ENCODE results near the gene RBM20. TPM values are rescaled to one million over a fixed set of nuclear protein-coding genes. Genes with fewer than 3 reads are reported as not detected.

RBM20 gene
- polyA plus RNA-seq, 1 donor (not counting 4 experiments of a cell fraction or from before 2014, with no cell fraction given): 0.01 TPM

- H3K79me2 ChIP-seq (ENCODE audit: control insufficient read depth, insufficient read depth, low read length): no peaks in the 10 kb centered on the region
- H3K9ac ChIP-seq (ENCODE audit: control insufficient read depth, extremely low read depth, insufficient read depth, low read length): no peak overlapping the region
- H3K9me1 ChIP-seq (ENCODE audit: control insufficient read depth, extremely low read depth, insufficient read depth, low read length): no peaks in the 10 kb centered on the region
- H2AFZ ChIP-seq (ENCODE audit: control insufficient read depth, low read length): no peak overlapping the region
- no peak for TF ChIP-seq EZH2 (IDR thresholded peaks at IDR 0.05; ENCODE audit: low read length)
- TF ChIP-seq CTCF (optimal IDR thresholded peaks at IDR 0.05 in 1 of 3, IDR thresholded peaks at IDR 0.05 in 1 of 3, conservative IDR thresholded peaks at IDR 0.05 in 1 of 3; ENCODE audit: extremely low read depth in 1 of 3, insufficient read depth in 2 of 3, low read length in 3 of 3): no peak
- H3K4me1 ChIP-seq (ENCODE audit: control insufficient read depth, extremely low read depth, insufficient read depth, low read length): peaks cover 4% of the 10 kb centered on the region
- FAIRE-seq (no peak), DNase-seq (ENCODE audit: low read depth, low spot score) (no peak)
- H3K27me3 ChIP-seq (ENCODE audit: control insufficient read depth, extremely low read depth, insufficient read depth, low read length): peaks cover 4% of the 10 kb centered on the region
- dilution Hi-C loops (cut with MboI; ENCODE audit: extremely low pct_ligation_motif_present, low sequenced_read_pairs): no loop called here
- peaks cover 2% of the 10 kb centered on the region for H4K20me1 ChIP-seq (ENCODE audit: control insufficient read depth, extremely low read depth, insufficient read depth, low read length)
- H3K9me3 ChIP-seq (ENCODE audit: control insufficient read depth, low read depth, low read length): no peaks in the 10 kb centered on the region
- H3K4me3 ChIP-seq (ENCODE audit: control insufficient read depth in 2 of 3, extremely low read depth in 1 of 3, insufficient read depth in 2 of 3, low read depth in 1 of 3, low read length in 3 of 3): no peak overlapping the region
- no peaks in the 10 kb centered on the region for H3K36me3 ChIP-seq (ENCODE audit: control insufficient read depth in 2 of 2, extremely low read depth in 1 of 2, insufficient read depth in 2 of 2, low read length in 2 of 2)
- H3K27ac ChIP-seq (ENCODE audit: control insufficient read depth, insufficient read depth, low read length): no peak overlapping the region
- H3K4me2 ChIP-seq (ENCODE audit: control insufficient read depth, extremely low read depth, insufficient read depth, low read depth, low read length): no peak overlapping the region
Measured at GRCh38 chr10:110805292-110805691, 161.2 kb downstream of the RBM20 start.

- Histone ChIP-seq H3K4me3 (ENCODE audit: control insufficient read depth in 2 of 3, extremely low read depth in 1 of 3, insufficient read depth in 2 of 3, low read depth in 1 of 3, low read length in 3 of 3) (no peak overlapping the region), H3K9me1 (ENCODE audit: control insufficient read depth, extremely low read depth, insufficient read depth, low read length) (no peaks in the 10 kb centered on the region), H3K9me3 (ENCODE audit: control insufficient read depth, low read depth, low read length) (no peaks in the 10 kb centered on the region), H3K36me3 (ENCODE audit: control insufficient read depth in 2 of 2, extremely low read depth in 1 of 2, insufficient read depth in 2 of 2, low read length in 2 of 2) (no peaks in the 10 kb centered on the region), H4K20me1 (ENCODE audit: control insufficient read depth, extremely low read depth, insufficient read depth, low read length) (peaks cover 2% of the 10 kb centered on the region), H3K9ac (ENCODE audit: control insufficient read depth, extremely low read depth, insufficient read depth, low read length) (no peak overlapping the region), H3K4me2 (ENCODE audit: control insufficient read depth, extremely low read depth, insufficient read depth, low read depth, low read length) (no peak overlapping the region), H3K79me2 (ENCODE audit: control insufficient read depth, insufficient read depth, low read length) (no peaks in the 10 kb centered on the region), H3K27me3 (ENCODE audit: control insufficient read depth, extremely low read depth, insufficient read depth, low read length) (peaks cover 4% of the 10 kb centered on the region), H2AFZ (ENCODE audit: control insufficient read depth, low read length) (no peak overlapping the region), H3K4me1 (ENCODE audit: control insufficient read depth, extremely low read depth, insufficient read depth, low read length) (peaks cover 4% of the 10 kb centered on the region), H3K27ac (ENCODE audit: control insufficient read depth, insufficient read depth, low read length) (no peak overlapping the region)
- TF ChIP-seq CTCF (optimal IDR thresholded peaks at IDR 0.05 in 1 of 3, IDR thresholded peaks at IDR 0.05 in 1 of 3, conservative IDR thresholded peaks at IDR 0.05 in 1 of 3; ENCODE audit: extremely low read depth in 1 of 3, insufficient read depth in 2 of 3, low read length in 3 of 3) (no peak), EZH2 (IDR thresholded peaks at IDR 0.05; ENCODE audit: low read length) (no peak)
- no peak for DNase-seq (ENCODE audit: low read depth, low spot score)
- no peak for FAIRE-seq
- dilution Hi-C loops (cut with MboI; ENCODE audit: extremely low pct_ligation_motif_present, low sequenced_read_pairs): no loop called here
Measured at GRCh38 chr10:110806335-110806734, 162.2 kb downstream of the RBM20 start.

Measured in keratinocyte (primary cell).